GM12891 (cell line): Measurements from ENCODE around the gene AIMP1.

Experiments used
- POLR2A ChIP-seq: IDR thresholded peaks from 2 replicates; pipeline ENCODE4 v1.6.1; 2011; ENCODE audit warnings: low read depth, low read length, control low read depth
- POLR2AphosphoS5 ChIP-seq: IDR thresholded peaks from 2 replicates; pipeline ENCODE4 v1.6.1; 2011; ENCODE audit warnings: low read depth, low read length, control low read depth
- POU2F2 ChIP-seq: IDR thresholded peaks from 2 replicates; pipeline ENCODE4 v1.6.1; 2011; ENCODE audit warnings: low read depth, mild to moderate bottlenecking, control low read depth, low read length, moderate library complexity
- TAF1 ChIP-seq: IDR thresholded peaks from 2 replicates; pipeline ENCODE4 v1.6.1; 2011; ENCODE audit warnings: low read depth, low read length, control low read depth

DNA sequence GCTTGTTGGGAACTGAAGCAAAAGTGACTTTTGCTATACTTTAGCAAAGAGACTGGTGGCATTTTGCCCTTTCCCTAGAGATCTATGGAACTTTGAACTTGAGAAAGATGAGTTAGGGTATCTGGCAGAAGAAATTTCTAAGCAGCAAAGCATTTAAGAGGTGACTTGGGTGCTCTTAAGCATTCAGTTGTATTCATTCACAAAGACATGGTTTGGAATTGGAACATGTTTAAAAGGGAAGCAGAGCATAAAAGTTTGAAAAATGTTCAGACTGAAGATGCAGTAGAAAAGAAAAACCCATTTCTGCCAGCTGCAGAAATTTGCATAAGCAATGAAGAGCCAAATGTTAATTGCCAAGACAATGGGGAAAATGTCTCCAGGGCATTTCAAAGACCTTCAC is 21.6 kb downstream of the AIMP1 start:
- no peak for TF ChIP-seq POU2F2
- no peak for TF ChIP-seq POLR2AphosphoS5
- TF ChIP-seq POLR2A = no peak
- TF ChIP-seq TAF1 = no peak
